ENCODE data around the gene TSFM.

GRCh38 chr12:57813971-57814772 lies 31.6 kb downstream of the TSFM start:
- TF ChIP-seq CTCF (IDR thresholded peaks at IDR 0.05) (no peak), POLR2AphosphoS5 (IDR thresholded peaks at IDR 0.05) (no peak), EP300 (IDR thresholded peaks at IDR 0.05) (no peak)

All from sigmoid colon (tissue), 4 donors.